GM12872 (cell line): ENCODE measurements around the gene NCOA6.

Experiments used
- TF ChIP-seq, protein P1 (sequence below): IDR thresholded peaks from 3 replicates; pipeline ENCODE4 v1.5.1; 2011; ENCODE audit warnings: low read depth, mild to moderate bottlenecking, low read length, moderate library complexity; ENCODE audit not compliant: insufficient read depth

NCOA6 gene

DNA sequence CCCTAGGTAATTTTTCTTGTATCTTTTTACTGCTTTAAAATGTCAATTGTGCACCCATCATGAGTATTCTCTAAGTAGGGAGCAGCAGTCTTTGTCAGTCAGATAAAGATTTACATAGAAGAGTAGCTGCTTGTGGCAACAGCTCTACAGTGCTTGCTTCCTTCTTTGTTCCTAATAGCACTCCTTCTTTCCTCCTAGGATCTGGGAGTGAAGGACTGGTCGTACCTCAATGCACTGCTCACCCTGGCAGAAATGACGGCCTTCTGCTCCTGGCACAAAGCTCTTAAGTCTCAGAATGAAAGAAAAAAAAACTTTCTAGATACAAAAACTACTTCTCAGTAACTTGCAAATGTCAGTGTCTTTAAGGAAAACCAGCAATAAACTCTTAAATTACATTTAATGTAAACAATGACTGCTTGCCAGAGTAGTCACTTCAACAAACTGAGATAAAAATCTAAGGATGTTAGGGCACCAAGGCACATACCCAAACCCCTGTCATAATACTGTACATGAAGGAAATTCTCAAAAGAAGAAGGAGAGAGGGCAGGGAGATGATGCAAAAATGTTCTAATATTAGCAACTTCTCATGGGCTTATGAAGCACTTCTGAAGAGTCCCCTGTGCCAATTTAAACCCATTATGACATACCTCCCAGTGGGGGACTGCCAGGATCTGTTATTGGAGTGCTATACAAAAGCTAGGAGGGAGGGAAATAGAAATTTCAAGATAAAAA lies 34.0 kb downstream of the NCOA6 start:
- TF ChIP-seq, protein P1, sequence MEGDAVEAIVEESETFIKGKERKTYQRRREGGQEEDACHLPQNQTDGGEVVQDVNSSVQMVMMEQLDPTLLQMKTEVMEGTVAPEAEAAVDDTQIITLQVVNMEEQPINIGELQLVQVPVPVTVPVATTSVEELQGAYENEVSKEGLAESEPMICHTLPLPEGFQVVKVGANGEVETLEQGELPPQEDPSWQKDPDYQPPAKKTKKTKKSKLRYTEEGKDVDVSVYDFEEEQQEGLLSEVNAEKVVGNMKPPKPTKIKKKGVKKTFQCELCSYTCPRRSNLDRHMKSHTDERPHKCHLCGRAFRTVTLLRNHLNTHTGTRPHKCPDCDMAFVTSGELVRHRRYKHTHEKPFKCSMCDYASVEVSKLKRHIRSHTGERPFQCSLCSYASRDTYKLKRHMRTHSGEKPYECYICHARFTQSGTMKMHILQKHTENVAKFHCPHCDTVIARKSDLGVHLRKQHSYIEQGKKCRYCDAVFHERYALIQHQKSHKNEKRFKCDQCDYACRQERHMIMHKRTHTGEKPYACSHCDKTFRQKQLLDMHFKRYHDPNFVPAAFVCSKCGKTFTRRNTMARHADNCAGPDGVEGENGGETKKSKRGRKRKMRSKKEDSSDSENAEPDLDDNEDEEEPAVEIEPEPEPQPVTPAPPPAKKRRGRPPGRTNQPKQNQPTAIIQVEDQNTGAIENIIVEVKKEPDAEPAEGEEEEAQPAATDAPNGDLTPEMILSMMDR, result no peak

DNA sequence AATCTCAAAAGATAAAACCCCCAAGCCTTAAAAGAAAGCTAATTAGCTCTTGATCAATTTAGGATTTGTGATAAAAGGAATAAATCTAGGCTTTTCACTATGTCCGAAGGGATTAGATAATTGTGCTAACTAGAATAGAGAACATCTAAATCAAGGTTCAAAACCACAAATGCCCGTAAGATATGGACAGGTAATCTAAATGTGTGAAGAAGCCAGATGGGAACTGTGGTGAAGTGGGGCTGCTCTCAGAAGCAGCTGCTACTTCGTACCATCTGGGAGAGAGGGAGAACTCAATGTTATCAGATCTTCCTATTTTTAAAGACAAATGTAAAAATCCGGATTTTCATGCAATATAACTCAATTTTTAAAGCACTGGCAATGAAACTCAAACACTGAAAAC lies 44.2 kb downstream of the NCOA6 start:
- TF ChIP-seq, protein P1, result no peak

DNA sequence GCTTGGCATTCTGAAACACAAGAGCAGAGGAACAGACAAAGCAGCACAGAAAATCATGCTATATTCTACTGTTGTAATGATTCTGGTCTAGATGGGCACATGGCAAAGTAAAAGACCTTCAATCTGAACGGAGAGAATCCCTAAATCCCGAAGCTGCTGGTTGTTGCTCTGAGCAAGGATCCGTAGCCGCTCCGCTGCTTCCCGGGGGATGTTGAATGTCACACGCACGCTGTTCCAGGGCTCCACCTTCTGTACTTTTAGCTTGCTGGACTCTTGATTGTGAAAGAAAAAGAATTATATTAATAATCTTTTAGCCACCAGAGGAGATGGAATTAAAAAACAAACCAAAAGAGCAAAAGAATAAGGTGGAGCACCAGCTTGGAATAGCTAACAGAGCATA lies 49.3 kb downstream of the NCOA6 start:
- TF ChIP-seq, protein P1, result no peak

DNA sequence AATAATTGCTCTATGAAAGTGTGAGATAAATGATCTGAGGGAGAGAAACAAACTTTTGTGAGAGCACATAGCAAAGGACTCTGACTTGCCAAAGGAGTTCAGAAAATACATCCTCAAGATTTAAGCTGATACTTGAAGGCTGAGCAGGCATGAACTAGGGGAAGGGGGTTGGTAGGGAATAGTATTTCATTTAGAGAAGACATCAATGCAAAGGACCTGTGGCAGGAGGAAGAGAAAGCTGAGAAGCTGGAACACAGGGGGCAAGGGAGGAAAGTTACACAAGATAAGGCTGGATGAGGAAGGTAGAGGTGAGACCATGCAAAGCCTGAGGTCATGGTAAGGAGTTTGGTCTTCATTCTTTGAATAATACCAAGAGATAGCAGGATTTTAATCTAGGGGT lies 50.6 kb downstream of the NCOA6 start:
- TF ChIP-seq, protein P1, result no peak

DNA sequence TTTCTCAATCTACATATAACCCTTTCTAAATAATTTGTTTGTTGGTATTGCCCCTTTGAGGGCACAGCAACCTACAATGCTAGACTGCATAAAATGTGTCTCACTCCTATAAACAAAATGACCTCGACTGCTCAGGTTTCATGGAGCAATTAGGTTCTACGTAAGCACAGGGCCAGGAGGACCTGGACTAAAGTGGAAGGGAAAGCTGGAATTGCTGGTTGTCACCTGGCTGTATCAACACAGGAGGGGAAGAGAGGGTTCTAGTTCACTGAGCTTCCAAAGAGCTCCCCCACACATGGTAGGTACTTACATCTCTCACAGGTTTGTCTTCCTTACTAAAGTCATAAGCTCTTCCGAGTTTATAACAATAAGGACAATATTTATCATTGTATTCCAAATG lies 51.0 kb downstream of the NCOA6 start:
- TF ChIP-seq, protein P1, result no peak

DNA sequence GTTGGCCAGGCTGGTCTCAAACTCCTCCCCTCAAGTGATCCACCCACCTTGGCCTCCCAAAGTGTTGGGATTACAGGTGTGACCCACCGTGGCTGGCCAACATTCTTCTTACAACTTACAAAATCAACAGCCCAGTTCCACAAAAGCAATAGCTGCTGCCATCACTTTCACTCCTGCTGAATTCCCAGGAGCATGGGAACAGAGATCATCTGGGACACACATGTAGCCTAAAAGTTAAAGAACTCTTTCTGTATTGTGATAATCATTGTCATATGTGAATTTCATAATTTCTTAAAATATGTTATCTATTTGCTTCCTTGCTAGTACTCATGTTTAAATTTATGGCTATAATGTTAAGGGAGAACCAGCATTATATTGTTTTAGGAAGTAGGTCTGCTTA lies 51.7 kb downstream of the NCOA6 start:
- TF ChIP-seq, protein P1, result no peak

DNA sequence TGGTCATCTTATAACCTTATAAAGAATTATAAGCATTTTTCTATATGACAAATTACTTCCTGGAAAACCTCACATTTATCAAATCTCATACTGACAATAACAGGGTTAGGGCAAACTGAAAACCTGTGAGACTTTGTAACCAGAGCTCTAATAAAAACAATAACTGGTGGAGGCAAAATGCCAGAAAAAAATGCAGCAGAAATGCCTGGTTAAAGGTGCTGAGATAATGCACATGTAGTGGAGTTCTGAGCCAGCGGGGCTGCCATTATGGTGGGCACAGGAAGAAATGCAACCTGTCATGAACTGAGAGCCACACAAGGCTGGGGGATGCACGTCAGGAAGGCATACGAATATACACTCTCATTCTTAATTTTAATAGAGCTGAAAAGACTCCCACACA lies 53.0 kb downstream of the NCOA6 start:
- TF ChIP-seq, protein P1, result no peak
